ENCODE data around the gene ITPKB.

Gene ITPKB

GRCh38 chr1:226634611-226635246, 104.4 kb downstream of the ITPKB start:
- DNase-seq, result peak in 1 of 4 experiments; percentile 2

GRCh38 chr1:226634166-226634588, 104.9 kb downstream of the ITPKB start:
- DNase-seq, result peak; percentile 75 to 92 (median 86)

GRCh38 chr1:226633541-226634165, 105.4 kb downstream of the ITPKB start:
- peak in 2 of 4 experiments; percentile 20 to 31 for DNase-seq

GRCh38 chr1:226632922-226633351, 106.1 kb downstream of the ITPKB start:
- DNase-seq, result peak; percentile 88 to 95 (median 94)

GRCh38 chr1:226632169-226632879, 106.8 kb downstream of the ITPKB start:
- DNase-seq, result peak in 1 of 4 experiments; percentile 2

- peak in 1 of 4 experiments; percentile 1 for DNase-seq
Observed at GRCh38 chr1:226631229-226632000, 107.7 kb downstream of the ITPKB start.

GRCh38 chr1:226630592-226630991, 108.5 kb downstream of the ITPKB start:
- no peak for DNase-seq

GRCh38 chr1:226629896-226630550, 109.1 kb downstream of the ITPKB start:
- DNase-seq, result peak in 1 of 4 experiments; percentile 2

GRCh38 chr1:226629210-226629895, 109.7 kb downstream of the ITPKB start:
- peak in 1 of 4 experiments; percentile 4 for DNase-seq

GRCh38 chr1:226628612-226629155, 110.4 kb downstream of the ITPKB start:
- DNase-seq, result peak in 1 of 4 experiments; percentile 7

- DNase-seq, result peak; percentile 77 to 90 (median 81)
Observed at GRCh38 chr1:226627924-226628611, 111.0 kb downstream of the ITPKB start.

- DNase-seq, result no peak
Observed at GRCh38 chr1:226627050-226627755, 111.9 kb downstream of the ITPKB start.

- peak; percentile 92 to 96 (median 93) for DNase-seq
Observed at GRCh38 chr1:226626577-226626956, 112.5 kb downstream of the ITPKB start.

- peak in 1 of 4 experiments; percentile 1 for DNase-seq
Observed at GRCh38 chr1:226625832-226626576, 113.1 kb downstream of the ITPKB start.

GRCh38 chr1:226625326-226625725, 113.8 kb downstream of the ITPKB start:
- DNase-seq, result peak in 1 of 4 experiments; percentile 2

GRCh38 chr1:226624526-226624925, 114.6 kb downstream of the ITPKB start:
- DNase-seq, result peak in 1 of 4 experiments; percentile 2

GRCh38 chr1:226622012-226622411, 117.1 kb downstream of the ITPKB start:
- DNase-seq, result no peak

- DNase-seq, result no peak
Observed at GRCh38 chr1:226619031-226619430, 120.1 kb downstream of the ITPKB start.

GRCh38 chr1:226618380-226618779, 120.7 kb downstream of the ITPKB start:
- no peak for DNase-seq
